HCT116 (cell line): Measurements from ENCODE around the gene CAST. TPM values are rescaled to one million over a fixed set of nuclear protein-coding genes. Genes with fewer than 3 reads are reported as not detected.

Experiments used
- ATAC-seq: fragments of 200-7000 bp; cut with Tn5 transposase; 2 replicates; pipeline ENCODE4 v1.9.1; 2020; ENCODE audit warnings: mild to moderate bottlenecking, moderate library complexity
- BruUV-seq: library from RNA; stranded (reverse); fragments of 400-500 nt; replicated peaks from 2 replicates; lab custom pipeline; 2021; lab: Mats Ljungman, UMichigan
- CTCF ChIA-PET: fragments of 300-600 bp; sonication (Branson Sonifier 250); formaldehyde crosslinking; loops from one replicate; lab custom pipeline; 2021; ENCODE audit warnings: antibody characterized with exemption; lab: Charles Lee
- POLR2A ChIA-PET: fragments of 300-600, 350-600 bp; sonication (Branson Sonifier 250); formaldehyde crosslinking; loops from one replicate; lab custom pipeline; 2021; ENCODE audit warnings: antibody characterized with exemption; lab: Charles Lee
- RAD21 ChIA-PET, 2 experiments: fragments of 300-600 bp; sonication (Branson Sonifier 250); formaldehyde crosslinking; loops; one replicate each; lab custom pipeline; 2023; ENCODE audit warnings: low total read pairs in 2 of 2; ENCODE audit not compliant: uncharacterized antibody in 2 of 2, unreplicated experiment in 2 of 2, low non-redundant PET in 1 of 2; lab: Charles Lee
- DNase-seq: peaks from one replicate; pipeline ENCODE4 v3.0.0-alpha.2; 2010; ENCODE audit warnings: low read depth, low spot score
- H2AFZ ChIP-seq: fragments of 200-600 bp; shearing (Covaris generic), sonication (generic); 2 replicates; pipeline ENCODE4 v1.6.1; 2017; ENCODE audit warnings: low read depth, mixed run types, mixed read lengths, antibody characterized with exemption, low read length; ENCODE audit not compliant: poor library complexity, severe bottlenecking
- H3K27ac ChIP-seq: 2 replicates; pipeline ENCODE4 v1.5.1; 2012; ENCODE audit warnings: low read depth, low read length
- H3K27me3 ChIP-seq: fragments of 200-600 bp; sonication (generic); 2 replicates; pipeline ENCODE4 v1.6.1; 2016; ENCODE audit warnings: mixed run types, low read length, mixed read lengths; ENCODE audit not compliant: insufficient read depth
- H3K36me3 ChIP-seq, 2 experiments: fragments of 200-500 bp in 1 of 2; fragments of 200-600 bp in 1 of 2; sonication (Bioruptor generic) in 1 of 2; sonication (generic) in 1 of 2; 2 replicates each; pipeline versions ENCODE4 v1.5.1 to v1.6.1; 2014 to 2016; ENCODE audit warnings: low read length in 2 of 2, inconsistent platforms in 1 of 2, mixed read lengths in 1 of 2, mixed run types in 1 of 2; ENCODE audit not compliant: insufficient read depth in 2 of 2, control insufficient read depth in 1 of 2
- H3K4me1 ChIP-seq, 2 experiments: fragments of 200-600 bp in 1 of 2; sonication (generic) in 1 of 2; 2 replicates each; pipeline versions ENCODE4 v1.5.1 to v1.6.1; 2012 to 2017; ENCODE audit warnings: low read length in 2 of 2, inconsistent platforms in 1 of 2, mild to moderate bottlenecking in 1 of 2, mixed read lengths in 1 of 2, mixed run types in 1 of 2, moderate library complexity in 1 of 2; ENCODE audit not compliant: insufficient read depth in 2 of 2, control insufficient read depth in 1 of 2
- H3K4me2 ChIP-seq: fragments of 200-600 bp; sonication (generic); 2 replicates; pipeline ENCODE4 v1.6.1; 2017; ENCODE audit warnings: mixed run types, low read length, mixed read lengths
- H3K4me3 ChIP-seq, 2 experiments: fragments of 200-600 bp in 1 of 2; sonication (generic) in 1 of 2; replicated peaks in 1 of 2; 2 replicates each; pipeline ENCODE4 v1.5.1; 2011 to 2016; ENCODE audit warnings: low read length in 2 of 2, control low read depth in 1 of 2, low read depth in 1 of 2, mild to moderate bottlenecking in 1 of 2, mixed read lengths in 1 of 2, mixed run types in 1 of 2
- H3K79me2 ChIP-seq: fragments of 200-600 bp; sonication (generic); 2 replicates; pipeline ENCODE4 v1.6.1; 2017; ENCODE audit warnings: mild to moderate bottlenecking, mixed run types, low read length, moderate library complexity, mixed read lengths; ENCODE audit not compliant: insufficient read depth
- H3K9ac ChIP-seq: fragments of 200-600 bp; sonication (generic); 2 replicates; pipeline ENCODE4 v1.6.1; 2016; ENCODE audit warnings: low read length, mixed read lengths
- H3K9me2 ChIP-seq: fragments of 200-600 bp; sonication (generic), shearing (Covaris generic); 2 replicates; pipeline ENCODE4 v1.6.1; 2017; ENCODE audit warnings: mixed run types, mild to moderate bottlenecking, moderate library complexity; ENCODE audit not compliant: insufficient read depth
- H3K9me3 ChIP-seq, 2 experiments: fragments of 200-500 bp in 1 of 2; fragments of 200-600 bp in 1 of 2; sonication (Bioruptor generic) in 1 of 2; sonication (generic) in 1 of 2; 2 replicates each; pipeline ENCODE4 v1.6.1; 2014 to 2017; ENCODE audit warnings: low read length in 2 of 2, mixed read lengths in 2 of 2, inconsistent platforms in 1 of 2, low read depth in 1 of 2, mild to moderate bottlenecking in 1 of 2, mixed run types in 1 of 2, moderate library complexity in 1 of 2; ENCODE audit not compliant: control insufficient read depth in 1 of 2, insufficient read depth in 1 of 2
- H4K20me1 ChIP-seq: fragments of 200-600 bp; sonication (generic), shearing (Covaris generic); 2 replicates; pipeline ENCODE4 v1.6.1; 2017; ENCODE audit warnings: mixed run types, mild to moderate bottlenecking, moderate library complexity; ENCODE audit not compliant: insufficient read depth
- CTCF ChIP-seq, 3 experiments: fragments of 200-600 bp in 1 of 3; sonication (generic) in 1 of 3; IDR thresholded peaks in 2 of 3; conservative IDR thresholded peaks in 1 of 3; 2 replicates each; pipeline ENCODE4 v1.5.1; 2012 to 2017; ENCODE audit warnings: low read depth in 2 of 3, low read length in 2 of 3, antibody characterized with exemption in 1 of 3, borderline replicate concordance in 1 of 3, control low read depth in 1 of 3, mild to moderate bottlenecking in 1 of 3, mixed read lengths in 1 of 3, mixed run types in 1 of 3, moderate library complexity in 1 of 3; ENCODE audit not compliant: insufficient read depth in 1 of 3
- EGR1 ChIP-seq: IDR thresholded peaks from 2 replicates; pipeline ENCODE4 v1.6.1; 2012; ENCODE audit warnings: low read depth
- ELF1 ChIP-seq: IDR thresholded peaks from 2 replicates; pipeline ENCODE4 v1.6.1; 2012; ENCODE audit warnings: low read depth, borderline replicate concordance
- EZH2phosphoT487 ChIP-seq: fragments of 200-600 bp; IDR thresholded peaks from 2 replicates; pipeline ENCODE4 v1.6.1; 2018; ENCODE audit warnings: antibody characterized with exemption, borderline replicate concordance
- POLR2A ChIP-seq: IDR thresholded peaks from 2 replicates; pipeline ENCODE4 v1.7.0; 2011; ENCODE audit warnings: borderline replicate concordance; ENCODE audit not compliant: insufficient read depth, insufficient read length; ENCODE audit errors: extremely low read depth
- POLR2AphosphoS5 ChIP-seq: IDR thresholded peaks from 2 replicates; pipeline ENCODE4 v1.6.1; 2011; ENCODE audit warnings: mild to moderate bottlenecking, low read depth, low read length, moderate library complexity
- RAD21 ChIP-seq: IDR thresholded peaks from 2 replicates; pipeline ENCODE4 v1.6.1; 2012; ENCODE audit warnings: low read depth, mild to moderate bottlenecking
- SP1 ChIP-seq: IDR thresholded peaks from 2 replicates; pipeline ENCODE4 v1.6.1; 2012; ENCODE audit warnings: low read depth
- ZFX ChIP-seq: fragments of 450-650 bp; IDR thresholded peaks from 2 replicates; pipeline ENCODE4 v1.6.1; 2017
- intact Hi-C: fragments of 100-400 bp; cut with micrococcal nuclease; formaldehyde crosslinking; loops from 2 replicates; pipeline ENCODE4 v1.10.0; 2022
- total RNA-seq: library from RNA; stranded (reverse); gene quantifications from one replicate; pipeline ENCODE4 v1.2.1, GENCODE V29; 2021; ENCODE audit not compliant: unreplicated experiment
- TF ChIP-seq, protein P1 (sequence below): IDR thresholded peaks from 2 replicates; pipeline ENCODE4 v1.6.1; 2011; ENCODE audit warnings: mild to moderate bottlenecking, low read length, moderate library complexity; ENCODE audit not compliant: insufficient replicate concordance; ENCODE audit errors: extremely low read depth

Gene CAST
- total RNA-seq, 1 experiment from 2014 or later = 142 TPM

DNA sequence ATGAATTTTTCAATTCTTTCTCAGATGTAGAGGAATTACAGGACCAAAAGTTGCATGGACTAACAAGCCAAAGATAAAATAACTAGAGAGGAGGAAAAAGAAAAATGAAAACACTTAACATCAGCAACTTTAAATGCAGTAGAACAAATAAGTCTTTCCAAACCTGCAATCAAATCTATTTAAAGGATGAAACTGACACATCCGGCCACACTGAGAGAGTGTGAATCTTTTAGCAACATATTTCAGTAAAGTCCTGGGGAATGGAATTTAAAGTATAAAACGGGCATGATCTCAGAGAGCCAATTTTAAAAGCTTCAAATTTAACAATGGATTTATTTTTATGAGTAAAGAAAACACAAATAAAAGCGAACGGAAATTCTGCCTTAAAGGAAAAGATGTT, 17.1 kb downstream of the CAST start:
- BruUV-seq = no TSS peak
- DNase-seq (no peak), ATAC-seq (no peak)
- Histone ChIP-seq H3K4me3 (no peak overlapping the region), H4K20me1 (no peaks in the 10 kb centered on the region), H3K4me1 (no peaks in the 10 kb centered on the region), H3K9me2 (no peaks in the 10 kb centered on the region), H3K9ac (no peak overlapping the region), H3K27me3 (no peaks in the 10 kb centered on the region), H3K36me3 (no peaks in the 10 kb centered on the region), H3K4me2 (no peak overlapping the region), H3K27ac (no peak overlapping the region), H3K9me3 (no peaks in the 10 kb centered on the region), H2AFZ (no peak overlapping the region)
- ChIA-PET RAD21 (no interaction called here), CTCF (interaction anchor here (1.0 kb wide), 1 partner anchor 13 kb away, joined by 3 read pairs; no protein-coding TSS in a partner anchor)
- intact Hi-C loops = no loop called here
- TF ChIP-seq RAD21 = no peak
- no peak for TF ChIP-seq EGR1
- no peak for TF ChIP-seq ZFX
- TF ChIP-seq CTCF (IDR thresholded peaks at IDR 0.05 in 2 of 3, conservative IDR thresholded peaks at IDR 0.05 in 1 of 3; ENCODE audit: borderline replicate concordance in 1 of 3, insufficient read depth in 1 of 3, low read depth in 2 of 3, low read length in 2 of 3) = no peak
- TF ChIP-seq POLR2A = no peak
- no peak for TF ChIP-seq SP1
- TF ChIP-seq, protein P1, sequence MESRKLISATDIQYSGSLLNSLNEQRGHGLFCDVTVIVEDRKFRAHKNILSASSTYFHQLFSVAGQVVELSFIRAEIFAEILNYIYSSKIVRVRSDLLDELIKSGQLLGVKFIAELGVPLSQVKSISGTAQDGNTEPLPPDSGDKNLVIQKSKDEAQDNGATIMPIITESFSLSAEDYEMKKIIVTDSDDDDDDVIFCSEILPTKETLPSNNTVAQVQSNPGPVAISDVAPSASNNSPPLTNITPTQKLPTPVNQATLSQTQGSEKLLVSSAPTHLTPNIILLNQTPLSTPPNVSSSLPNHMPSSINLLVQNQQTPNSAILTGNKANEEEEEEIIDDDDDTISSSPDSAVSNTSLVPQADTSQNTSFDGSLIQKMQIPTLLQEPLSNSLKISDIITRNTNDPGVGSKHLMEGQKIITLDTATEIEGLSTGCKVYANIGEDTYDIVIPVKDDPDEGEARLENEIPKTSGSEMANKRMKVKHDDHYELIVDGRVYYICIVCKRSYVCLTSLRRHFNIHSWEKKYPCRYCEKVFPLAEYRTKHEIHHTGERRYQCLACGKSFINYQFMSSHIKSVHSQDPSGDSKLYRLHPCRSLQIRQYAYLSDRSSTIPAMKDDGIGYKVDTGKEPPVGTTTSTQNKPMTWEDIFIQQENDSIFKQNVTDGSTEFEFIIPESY = no peak
- TF ChIP-seq ELF1 = no peak
- TF ChIP-seq POLR2AphosphoS5 = no peak
- no peak for TF ChIP-seq EZH2phosphoT487
- TF ChIP-seq, all 23 proteins: peak for 0
- POLR2A ChIA-PET = no interaction called here
- no peaks in the 10 kb centered on the region for H3K79me2 ChIP-seq
